GM12878 (cell line): ENCODE results near the gene KIFBP. TPM values are rescaled to one million over a fixed set of nuclear protein-coding genes. Genes with fewer than 3 reads are reported as not detected.
A peak's percentile ranks its signal among the peaks of the same experiment; 100 is the strongest.

Experiments
- CBFB ChIP-seq: IDR thresholded peaks from 2 replicates; pipeline ENCODE4 v1.6.1; 2016; ENCODE audit warnings: antibody characterized with exemption, low read depth
- CHD2 ChIP-seq: IDR thresholded peaks from 2 replicates; pipeline ENCODE4 v1.6.1; 2011; ENCODE audit warnings: low read depth, low read length, improper control_type of control experiment, borderline replicate concordance
- CREM ChIP-seq: IDR thresholded peaks from 2 replicates; pipeline ENCODE4 v1.6.1; 2014; ENCODE audit warnings: antibody characterized with exemption, low read depth
- DPF2 ChIP-seq: fragments of 450-650 bp; IDR thresholded peaks from 2 replicates; pipeline ENCODE4 v1.6.1; 2017; ENCODE audit warnings: mild to moderate bottlenecking
- EGR1 ChIP-seq, 2 experiments: IDR thresholded peaks; 1 replicate in 1 of 2; 2 replicates in 1 of 2; pipeline ENCODE4 v1.6.1; 2011 to 2012; ENCODE audit warnings: low read depth in 2 of 2, low read length in 2 of 2, borderline replicate concordance in 1 of 2, mild to moderate bottlenecking in 1 of 2, moderate library complexity in 1 of 2
- ETV6 ChIP-seq, 2 experiments: fragments of 450-650 bp in 1 of 2; IDR thresholded peaks in 1 of 2; conservative IDR thresholded peaks in 1 of 2; 2 replicates each; pipeline ENCODE4 v1.6.1; 2014; ENCODE audit warnings: antibody characterized with exemption in 1 of 2, borderline replicate concordance in 1 of 2, low read depth in 1 of 2, mild to moderate bottlenecking in 1 of 2, moderate library complexity in 1 of 2
- FOS ChIP-seq: IDR thresholded peaks from 3 replicates; pipeline ENCODE4 v1.6.1; 2011; ENCODE audit warnings: borderline replicate concordance; ENCODE audit not compliant: insufficient read length; ENCODE audit errors: extremely low read depth
- FOXK2 ChIP-seq: fragments of 450-650 bp; IDR thresholded peaks from 2 replicates; pipeline ENCODE4 v1.6.1; 2017; ENCODE audit warnings: mild to moderate bottlenecking, moderate library complexity
- GABPA ChIP-seq: IDR thresholded peaks from 2 replicates; pipeline ENCODE4 v1.6.1; 2014; ENCODE audit warnings: antibody characterized with exemption, low read depth, mild to moderate bottlenecking, inconsistent platforms
- HDAC2 ChIP-seq: fragments of 200-600 bp; sonication (generic); IDR thresholded peaks from 2 replicates; pipeline ENCODE4 v1.6.1; 2017
- MEF2B ChIP-seq: fragments of 450-650 bp; IDR thresholded peaks from 2 replicates; pipeline ENCODE4 v1.6.1; 2018; ENCODE audit warnings: mild to moderate bottlenecking, moderate library complexity; ENCODE audit not compliant: partially characterized antibody, poor library complexity, severe bottlenecking
- NFIC ChIP-seq: IDR thresholded peaks from 2 replicates; pipeline ENCODE4 v1.6.1; 2012; ENCODE audit warnings: low read depth, mild to moderate bottlenecking, inconsistent platforms, low read length, moderate library complexity
- NFYA ChIP-seq: IDR thresholded peaks from 2 replicates; pipeline ENCODE4 v1.6.1; 2011; ENCODE audit warnings: low read depth, mild to moderate bottlenecking, low read length, improper control_type of control experiment, borderline replicate concordance
- NRF1 ChIP-seq: conservative IDR thresholded peaks from 2 replicates; pipeline ENCODE4 v1.6.1; 2011; ENCODE audit warnings: mild to moderate bottlenecking, low read depth, low read length, improper control_type of control experiment
- POLR2AphosphoS2 ChIP-seq: IDR thresholded peaks from 2 replicates; pipeline ENCODE4 v1.6.1; 2011; ENCODE audit warnings: low read depth, mild to moderate bottlenecking, low read length, improper control_type of control experiment, moderate library complexity
- RAD21 ChIP-seq: IDR thresholded peaks from 2 replicates; pipeline ENCODE4 v1.6.1; 2011; ENCODE audit warnings: mild to moderate bottlenecking, low read depth, low read length, moderate library complexity; ENCODE audit not compliant: insufficient read depth
- RAD51 ChIP-seq: fragments of 450-650 bp; IDR thresholded peaks from 2 replicates; pipeline ENCODE4 v1.6.1; 2016; ENCODE audit warnings: moderate library complexity, mild to moderate bottlenecking, inconsistent platforms
- RCOR1 ChIP-seq: conservative IDR thresholded peaks from 2 replicates; pipeline ENCODE4 v1.6.1; 2012; ENCODE audit warnings: low read depth, low read length, improper control_type of control experiment
- RFX5 ChIP-seq: IDR thresholded peaks from 2 replicates; pipeline ENCODE4 v1.6.1; 2011; ENCODE audit warnings: low read depth, low read length, improper control_type of control experiment
- RUNX3 ChIP-seq: IDR thresholded peaks from 2 replicates; pipeline ENCODE4 v1.6.1; 2012; ENCODE audit warnings: low read length, inconsistent platforms
- SIX5 ChIP-seq: IDR thresholded peaks from 2 replicates; pipeline ENCODE4 v1.6.1; 2011; ENCODE audit warnings: mild to moderate bottlenecking, low read depth, low read length, moderate library complexity; ENCODE audit not compliant: severe bottlenecking
- SRF ChIP-seq, 2 experiments: IDR thresholded peaks; 2 replicates each; pipeline ENCODE4 v1.6.1; 2011; ENCODE audit warnings: low read depth in 2 of 2, low read length in 2 of 2, mild to moderate bottlenecking in 1 of 2, moderate library complexity in 1 of 2
- TBL1XR1 ChIP-seq: IDR thresholded peaks from 2 replicates; pipeline ENCODE4 v1.6.1; 2012; ENCODE audit warnings: low read depth, low read length, improper control_type of control experiment
- YBX1 ChIP-seq: fragments of 450-650 bp; IDR thresholded peaks from 2 replicates; pipeline ENCODE4 v1.6.1; 2016; ENCODE audit warnings: antibody characterized with exemption
- ZBED1 ChIP-seq: IDR thresholded peaks from 2 replicates; pipeline ENCODE4 v1.6.1; 2016; ENCODE audit warnings: borderline replicate concordance
- ZNF207 ChIP-seq: fragments of 450-650 bp; IDR thresholded peaks from 2 replicates; pipeline ENCODE4 v1.6.1; 2014; ENCODE audit warnings: antibody characterized with exemption, mild to moderate bottlenecking, borderline replicate concordance
- ZNF24 ChIP-seq: fragments of 450-650 bp; IDR thresholded peaks from 2 replicates; pipeline ENCODE4 v1.6.1; 2017; ENCODE audit warnings: antibody characterized with exemption, mild to moderate bottlenecking
- ZNF274 ChIP-seq: IDR thresholded peaks from one replicate; pipeline ENCODE4 v1.8.0; 2011; ENCODE audit not compliant: insufficient read length, insufficient read depth
- ZNF622 ChIP-seq: fragments of 450-650 bp; IDR thresholded peaks from 2 replicates; pipeline ENCODE4 v1.6.1; 2017; ENCODE audit warnings: mild to moderate bottlenecking, inconsistent platforms
- polyA plus RNA-seq, 11 experiments: library from polyadenylated mRNA; depleted of rRNA in 4 of 11; unstranded in 6 of 11; stranded (reverse) in 5 of 11; fragments of >200 nt; fragmentation: Nextera tagmentation in 4 of 11; fragmentation: Illumina TruSeq in 1 of 11; extraction: Ambion mirVana in 4 of 11; extraction: Trizol in 1 of 11; gene quantifications; 1 replicate in 1 of 11; 2 replicates in 10 of 11; pipeline versions ENCODE4 v1.2.1 to v1.2.3, GENCODE V29; 2011 to 2016; ENCODE audit warnings: inconsistent platforms in 2 of 11, missing spikeins in 2 of 11, low read depth in 1 of 11
- total RNA-seq, 4 experiments: library from RNA; depleted of rRNA in 3 of 4; stranded (reverse); fragments of >200 nt in 3 of 4; fragmentation: Illumina TruSeq in 1 of 4; extraction: Trizol in 1 of 4; gene quantifications; 2 replicates each; pipeline versions ENCODE4 v1.2.1 to v1.2.3, GENCODE V29; 2013 to 2021
- TF ChIP-seq, protein P1 (sequence below): IDR thresholded peaks from 2 replicates; pipeline ENCODE4 v1.6.1; 2012; ENCODE audit warnings: low read depth, low read length, improper control_type of control experiment
- TF ChIP-seq, protein P2 (sequence below): IDR thresholded peaks from 2 replicates; pipeline ENCODE4 v1.6.1; 2012; ENCODE audit warnings: low read depth, low read length, improper control_type of control experiment

Gene KIFBP
- total and polyA plus RNA-seq, 10 of the 15 experiments (the other 5 are each of a cell fraction or from before 2014, with no cell fraction given) = 8.6 to 29.5 (median 18.7) TPM

DNA sequence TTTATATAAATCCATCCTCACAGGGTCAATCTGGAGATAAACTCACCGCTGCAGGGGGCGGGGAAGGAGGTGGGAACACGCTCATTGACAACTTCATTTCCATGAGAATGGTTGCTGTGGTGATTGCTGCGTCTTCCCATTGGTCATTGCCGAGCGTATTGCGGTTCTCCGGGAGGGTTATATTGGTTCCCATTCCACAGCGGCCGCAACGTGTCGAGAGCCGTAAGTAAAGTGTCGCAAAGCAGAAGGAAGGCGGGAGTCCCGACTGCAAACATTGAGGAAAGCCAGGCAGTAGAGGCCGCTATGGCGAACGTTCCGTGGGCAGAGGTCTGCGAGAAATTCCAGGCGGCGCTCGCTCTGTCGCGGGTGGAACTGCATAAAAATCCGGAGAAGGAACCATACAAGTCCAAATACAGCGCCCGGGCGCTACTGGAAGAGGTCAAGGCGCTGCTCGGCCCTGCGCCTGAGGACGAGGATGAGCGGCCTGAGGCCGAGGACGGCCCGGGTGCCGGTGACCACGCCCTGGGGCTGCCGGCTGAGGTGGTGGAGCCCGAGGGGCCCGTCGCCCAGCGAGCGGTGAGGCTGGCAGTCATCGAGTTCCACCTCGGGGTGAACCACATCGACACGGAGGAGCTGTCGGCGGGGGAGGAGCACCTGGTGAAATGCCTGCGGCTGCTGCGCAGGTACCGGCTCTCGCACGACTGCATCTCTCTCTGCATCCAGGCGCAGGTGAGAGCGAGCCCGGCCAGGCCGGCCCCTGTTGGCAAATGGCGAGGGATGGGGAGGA lies at the start of gene KIFBP (continued):
- TF ChIP-seq, protein P1, sequence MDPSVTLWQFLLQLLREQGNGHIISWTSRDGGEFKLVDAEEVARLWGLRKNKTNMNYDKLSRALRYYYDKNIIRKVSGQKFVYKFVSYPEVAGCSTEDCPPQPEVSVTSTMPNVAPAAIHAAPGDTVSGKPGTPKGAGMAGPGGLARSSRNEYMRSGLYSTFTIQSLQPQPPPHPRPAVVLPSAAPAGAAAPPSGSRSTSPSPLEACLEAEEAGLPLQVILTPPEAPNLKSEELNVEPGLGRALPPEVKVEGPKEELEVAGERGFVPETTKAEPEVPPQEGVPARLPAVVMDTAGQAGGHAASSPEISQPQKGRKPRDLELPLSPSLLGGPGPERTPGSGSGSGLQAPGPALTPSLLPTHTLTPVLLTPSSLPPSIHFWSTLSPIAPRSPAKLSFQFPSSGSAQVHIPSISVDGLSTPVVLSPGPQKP = no peak
- TF ChIP-seq RCOR1 (no peak), ZNF622 (no peak), RAD21 (peak; percentile 20; the same call in 1 of the 2 replicates), RFX5 (peak; percentile 16; the same call in 1 of the 2 replicates), NFYA (peak; percentile 14; the same call in 1 of the 2 replicates), CREM (peak; percentile 82), SIX5 (no peak), ZNF274 (no peak), CHD2 (peak; percentile 48; the same call in 1 of the 2 replicates), GABPA (no peak), EGR1 (IDR thresholded peaks at IDR 0.05; ENCODE audit: borderline replicate concordance in 1 of 2, low read depth in 2 of 2, low read length in 2 of 2) (no peak), RAD51 (no peak), HDAC2 (no peak), RUNX3 (peak; percentile 87), NFIC (peak; percentile 38; the same call in 1 of the 2 replicates), FOXK2 (no peak), MEF2B (no peak), FOS (peak; percentile 18), DPF2 (0 out of 2 replicates have a peak, but pooled peaks have one; percentile 59), CBFB (peak; percentile 66), SRF (IDR thresholded peaks at IDR 0.05; ENCODE audit: low read depth in 2 of 2, low read length in 2 of 2) (no peak), POLR2AphosphoS2 (peak; percentile 57; the same call in 1 of the 2 replicates), ZBED1 (no peak), ETV6 (conservative IDR thresholded peaks at IDR 0.05 in 1 of 2, IDR thresholded peaks at IDR 0.05 in 1 of 2; ENCODE audit: borderline replicate concordance in 1 of 2, low read depth in 1 of 2) (no peak), YBX1 (no peak), TBL1XR1 (no peak), ZNF207 (peak; percentile 66; the same call in 1 of the 2 replicates), ZNF24 (no peak), NRF1 (no peak)
- TF ChIP-seq, protein P2, sequence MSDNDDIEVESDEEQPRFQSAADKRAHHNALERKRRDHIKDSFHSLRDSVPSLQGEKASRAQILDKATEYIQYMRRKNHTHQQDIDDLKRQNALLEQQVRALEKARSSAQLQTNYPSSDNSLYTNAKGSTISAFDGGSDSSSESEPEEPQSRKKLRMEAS = no peak
